ENCODE results near the gene PTPRA. TPM values are rescaled to one million over a fixed set of nuclear protein-coding genes. Genes with fewer than 3 reads are reported as not detected.

The PTPRA gene
- total RNA-seq, 4 donors from 2014 or later = 18.9 to 32.5 (median 27.3) TPM

- TF ChIP-seq POLR2A (IDR thresholded peaks at IDR 0.05) = no peak
- TF ChIP-seq CTCF (IDR thresholded peaks at IDR 0.05 in 4 of 5, conservative IDR thresholded peaks at IDR 0.05 in 1 of 5) = no peak
- in situ Hi-C loops (cut with MboI; ENCODE audit: low sequenced_read_pairs in 4 of 4) (loop anchor here in 1 of 4 donors (25.0 kb wide), 1 partner anchor 204 kb away; the partner anchor contains the start of genes IDH3B and NOP56), intact Hi-C loops (cut with DNase I; ENCODE audit: low total_unique reads) (no loop called here)
- H3K27me3 ChIP-seq = no peaks in the 10 kb centered on the region
- no peak overlapping the region for H3K27ac ChIP-seq
- ATAC-seq = no peak
- H3K9me3 ChIP-seq = no peaks in the 10 kb centered on the region
- DNase-seq = no peak
- no peaks in the 10 kb centered on the region for H3K4me1 ChIP-seq
- peaks cover 0 to 51% of the 10 kb centered on the region in 2 donors for H3K36me3 ChIP-seq
- no peak overlapping the region for H3K4me3 ChIP-seq
These were observed 7.0 kb upstream of the PTPRA start for GRCh38 chr20:2866236-2866635.

- H3K27me3 ChIP-seq = no peaks in the 10 kb centered on the region
- in situ Hi-C loops (cut with MboI; ENCODE audit: low sequenced_read_pairs in 4 of 4) = loop anchor here in 1 of 4 donors (25.0 kb wide), 1 partner anchor 205 kb away; the partner anchor contains the start of genes IDH3B and NOP56
- H3K9me3 ChIP-seq = no peaks in the 10 kb centered on the region
- intact Hi-C loops (cut with DNase I; ENCODE audit: low total_unique reads) = no loop called here
- H3K4me1 ChIP-seq = no peaks in the 10 kb centered on the region
- ATAC-seq = no peak
- TF ChIP-seq CTCF (IDR thresholded peaks at IDR 0.05 in 4 of 5, conservative IDR thresholded peaks at IDR 0.05 in 1 of 5) (no peak), POLR2A (IDR thresholded peaks at IDR 0.05) (no peak)
- no peak for DNase-seq
- no peak overlapping the region for H3K27ac ChIP-seq
- no peak overlapping the region for H3K4me3 ChIP-seq
- H3K36me3 ChIP-seq = peaks cover 0 to 41% of the 10 kb centered on the region in 2 donors
These were observed 6.0 kb upstream of the PTPRA start for GRCh38 chr20:2867081-2867864.

- no peaks in the 10 kb centered on the region for H3K27me3 ChIP-seq
- DNase-seq (no peak), ATAC-seq (no peak)
- in situ Hi-C loops (cut with MboI; ENCODE audit: low sequenced_read_pairs in 4 of 4) = loop anchor here in 1 of 4 donors (25.0 kb wide), 1 partner anchor 207 kb away; the partner anchor contains the start of genes IDH3B and NOP56
- no peak overlapping the region for H3K27ac ChIP-seq
- peaks cover under 1 to 4% of the 10 kb centered on the region in 2 donors for H3K4me1 ChIP-seq
- intact Hi-C loops (cut with DNase I; ENCODE audit: low total_unique reads) = no loop called here
- peaks cover 0 to 23% of the 10 kb centered on the region in 2 donors for H3K36me3 ChIP-seq
- no peaks in the 10 kb centered on the region for H3K9me3 ChIP-seq
- no peak overlapping the region for H3K4me3 ChIP-seq
- TF ChIP-seq POLR2A (IDR thresholded peaks at IDR 0.05) (no peak), CTCF (IDR thresholded peaks at IDR 0.05 in 4 of 5, conservative IDR thresholded peaks at IDR 0.05 in 1 of 5) (no peak)
These were observed 3.9 kb upstream of the PTPRA start for GRCh38 chr20:2869381-2869780.

- H3K27ac ChIP-seq = no peak overlapping the region
- DNase-seq (no peak), ATAC-seq (no peak)
- H3K27me3 ChIP-seq = no peaks in the 10 kb centered on the region
- no peak overlapping the region for H3K4me3 ChIP-seq
- H3K36me3 ChIP-seq = peaks cover 0 to 6% of the 10 kb centered on the region in 2 donors
- peaks cover 18 to 21% of the 10 kb centered on the region in 2 donors for H3K4me1 ChIP-seq
- intact Hi-C loops (cut with DNase I; ENCODE audit: low total_unique reads) = loop anchor here (5.0 to 10.0 kb wide), 4 partner anchors 114 to 536 kb away; partner anchors contain the start of genes DNAAF9, MRPS26 and NOP56
- TF ChIP-seq POLR2A (IDR thresholded peaks at IDR 0.05) (no peak), CTCF (IDR thresholded peaks at IDR 0.05 in 4 of 5, conservative IDR thresholded peaks at IDR 0.05 in 1 of 5) (no peak)
- no peaks in the 10 kb centered on the region for H3K9me3 ChIP-seq
- in situ Hi-C loops (cut with MboI; ENCODE audit: low sequenced_read_pairs in 4 of 4) = loop anchor here in 1 of 4 donors (25.0 kb wide), 1 partner anchor 209 kb away; the partner anchor contains the start of genes IDH3B and NOP56
These were observed 2.2 kb upstream of the PTPRA start for GRCh38 chr20:2871111-2871465.

Measured in gastrocnemius medialis (tissue), 4 donors.